GOT3 (cell line): ENCODE measurements around the gene RPA1.
"Not testable (repeated sequence)": the region's sequence is repeated elsewhere in the genome, so short reads cannot be mapped to it uniquely, and the experiment has no call there.

ENCODE experiments used
- DNase-seq: peaks from one replicate; lab custom pipeline; 2025; ENCODE audit warnings: mixed read lengths; lab: John Stamatoyannopoulos, UW

RPA1 gene

GRCh38 chr17:1880851-1881630 is 51.2 kb downstream of the RPA1 start:
- DNase-seq: no peak

- no peak for DNase-seq
Observed at GRCh38 chr17:1882836-1883235, 53.0 kb downstream of the RPA1 start.

- DNase-seq: no peak
Observed at GRCh38 chr17:1883536-1883935, 53.7 kb downstream of the RPA1 start.

- DNase-seq: no peak
Observed at GRCh38 chr17:1888741-1889140, 58.9 kb downstream of the RPA1 start.

- DNase-seq: no peak
Observed at GRCh38 chr17:1890758-1891450, 61.1 kb downstream of the RPA1 start.

GRCh38 chr17:1894753-1895339 is 65.0 kb downstream of the RPA1 start:
- no peak for DNase-seq

GRCh38 chr17:1895479-1895878 is 65.7 kb downstream of the RPA1 start:
- DNase-seq: not testable (repeated sequence)

- no peak for DNase-seq
Observed at GRCh38 chr17:1896243-1897104, 66.7 kb downstream of the RPA1 start.

GRCh38 chr17:1897105-1897656 is 67.4 kb downstream of the RPA1 start:
- no peak for DNase-seq

- DNase-seq: no peak
Observed at GRCh38 chr17:1898332-1898731, 68.5 kb downstream of the RPA1 start.

- no peak for DNase-seq
Observed at GRCh38 chr17:1898872-1899271, 69.1 kb downstream of the RPA1 start.

GRCh38 chr17:1899403-1900000 is 69.7 kb downstream of the RPA1 start:
- no peak for DNase-seq

- DNase-seq: no peak
Observed at GRCh38 chr17:1904273-1905182, 74.7 kb downstream of the RPA1 start.

- DNase-seq: no peak
Observed at GRCh38 chr17:1905190-1905913, 75.5 kb downstream of the RPA1 start.

- no peak for DNase-seq
Observed at GRCh38 chr17:1906662-1907101, 76.9 kb downstream of the RPA1 start.

GRCh38 chr17:1907216-1907631 is 77.4 kb downstream of the RPA1 start:
- DNase-seq: no peak

- no peak for DNase-seq
Observed at GRCh38 chr17:1907909-1908698, 78.3 kb downstream of the RPA1 start.

GRCh38 chr17:1908699-1909309 is 79.0 kb downstream of the RPA1 start:
- no peak for DNase-seq
